ENCODE data around the gene CFAP119.

CFAP119 gene

GRCh38 chr16:30780549-30780948 is 18.7 kb upstream of the CFAP119 start:
- DNase-seq (ENCODE audit: low read depth): no peak
- TF ChIP-seq CTCF (IDR thresholded peaks at IDR 0.05; ENCODE audit: control insufficient read depth, insufficient read depth, low read depth, low read length, missing control alignments): no peak
- no peak overlapping the region for H3K4me3 ChIP-seq (ENCODE audit: control insufficient read depth, low read depth, low read length)

GRCh38 chr16:30780021-30780420 is 18.2 kb upstream of the CFAP119 start:
- no peak for TF ChIP-seq CTCF (IDR thresholded peaks at IDR 0.05; ENCODE audit: control insufficient read depth, insufficient read depth, low read depth, low read length, missing control alignments)
- H3K4me3 ChIP-seq (ENCODE audit: control insufficient read depth, low read depth, low read length): no peak overlapping the region
- no peak for DNase-seq (ENCODE audit: low read depth)

- no peak for DNase-seq (ENCODE audit: low read depth)
- no peak for TF ChIP-seq CTCF (IDR thresholded peaks at IDR 0.05; ENCODE audit: control insufficient read depth, insufficient read depth, low read depth, low read length, missing control alignments)
- no peak overlapping the region for H3K4me3 ChIP-seq (ENCODE audit: control insufficient read depth, low read depth, low read length)
Measured at GRCh38 chr16:30779596-30779995, 17.7 kb upstream of the CFAP119 start.

- no peak for DNase-seq (ENCODE audit: low read depth)
- no peak overlapping the region for H3K4me3 ChIP-seq (ENCODE audit: control insufficient read depth, low read depth, low read length)
- TF ChIP-seq CTCF (IDR thresholded peaks at IDR 0.05; ENCODE audit: control insufficient read depth, insufficient read depth, low read depth, low read length, missing control alignments): no peak
Measured at GRCh38 chr16:30778549-30779244, 16.8 kb upstream of the CFAP119 start.

GRCh38 chr16:30777591-30778297 is 15.9 kb upstream of the CFAP119 start:
- H3K4me3 ChIP-seq (ENCODE audit: control insufficient read depth, low read depth, low read length): no peak overlapping the region
- no peak for DNase-seq (ENCODE audit: low read depth)

More at GRCh38 chr16:30777591-30778297, 15.9 kb upstream of the CFAP119 start:
- TF ChIP-seq CTCF (IDR thresholded peaks at IDR 0.05; ENCODE audit: control insufficient read depth, insufficient read depth, low read depth, low read length, missing control alignments): peak; percentile 7

Measured in AG09309 (cell line).